GM19099 (cell line): Measurements from ENCODE around the gene MEIS3.

Source experiments
- POLR2A ChIP-seq: IDR thresholded peaks from 3 replicates; pipeline ENCODE4 v1.6.1; 2011; ENCODE audit warnings: low read depth; ENCODE audit not compliant: insufficient read length; ENCODE audit errors: extremely low read depth

MEIS3 gene

GRCh38 chr19:47445527-47445926, 26.2 kb upstream of the MEIS3 start:
- no peak for TF ChIP-seq POLR2A

GRCh38 chr19:47444388-47444821, 25.1 kb upstream of the MEIS3 start:
- TF ChIP-seq POLR2A: no peak

- no peak for TF ChIP-seq POLR2A
These were observed 24.0 kb upstream of the MEIS3 start for GRCh38 chr19:47443331-47443730.

GRCh38 chr19:47438793-47439220, 19.5 kb upstream of the MEIS3 start:
- no peak for TF ChIP-seq POLR2A

- no peak for TF ChIP-seq POLR2A
These were observed 18.2 kb upstream of the MEIS3 start for GRCh38 chr19:47437500-47437899.

- TF ChIP-seq POLR2A: no peak
These were observed 17.5 kb upstream of the MEIS3 start for GRCh38 chr19:47436712-47437401.

GRCh38 chr19:47435883-47436417, 16.6 kb upstream of the MEIS3 start:
- no peak for TF ChIP-seq POLR2A

- no peak for TF ChIP-seq POLR2A
These were observed 15.9 kb upstream of the MEIS3 start for GRCh38 chr19:47435196-47435595.

- TF ChIP-seq POLR2A: no peak
These were observed 14.8 kb upstream of the MEIS3 start for GRCh38 chr19:47434088-47434487.

- TF ChIP-seq POLR2A: no peak
These were observed 13.8 kb upstream of the MEIS3 start for GRCh38 chr19:47433121-47433520.

- no peak for TF ChIP-seq POLR2A
These were observed 13.2 kb upstream of the MEIS3 start for GRCh38 chr19:47432499-47432898.

GRCh38 chr19:47432091-47432490, 12.8 kb upstream of the MEIS3 start:
- TF ChIP-seq POLR2A: no peak

GRCh38 chr19:47430041-47430802, 10.9 kb upstream of the MEIS3 start:
- no peak for TF ChIP-seq POLR2A

- no peak for TF ChIP-seq POLR2A
These were observed 9.9 kb upstream of the MEIS3 start for GRCh38 chr19:47429140-47429793.

- TF ChIP-seq POLR2A: no peak
These were observed 9.0 kb upstream of the MEIS3 start for GRCh38 chr19:47428177-47428894.
